HG02798 (cell line): Measurements from ENCODE around the gene PLEKHG4B.

Experiments
- ATAC-seq: cut with Tn5 transposase; IDR thresholded peaks from one replicate; pipeline ENCODE4 v1.9.1; 2021; ENCODE audit warnings: mild to moderate bottlenecking; ENCODE audit not compliant: unreplicated experiment, poor library complexity

PLEKHG4B gene

DNA sequence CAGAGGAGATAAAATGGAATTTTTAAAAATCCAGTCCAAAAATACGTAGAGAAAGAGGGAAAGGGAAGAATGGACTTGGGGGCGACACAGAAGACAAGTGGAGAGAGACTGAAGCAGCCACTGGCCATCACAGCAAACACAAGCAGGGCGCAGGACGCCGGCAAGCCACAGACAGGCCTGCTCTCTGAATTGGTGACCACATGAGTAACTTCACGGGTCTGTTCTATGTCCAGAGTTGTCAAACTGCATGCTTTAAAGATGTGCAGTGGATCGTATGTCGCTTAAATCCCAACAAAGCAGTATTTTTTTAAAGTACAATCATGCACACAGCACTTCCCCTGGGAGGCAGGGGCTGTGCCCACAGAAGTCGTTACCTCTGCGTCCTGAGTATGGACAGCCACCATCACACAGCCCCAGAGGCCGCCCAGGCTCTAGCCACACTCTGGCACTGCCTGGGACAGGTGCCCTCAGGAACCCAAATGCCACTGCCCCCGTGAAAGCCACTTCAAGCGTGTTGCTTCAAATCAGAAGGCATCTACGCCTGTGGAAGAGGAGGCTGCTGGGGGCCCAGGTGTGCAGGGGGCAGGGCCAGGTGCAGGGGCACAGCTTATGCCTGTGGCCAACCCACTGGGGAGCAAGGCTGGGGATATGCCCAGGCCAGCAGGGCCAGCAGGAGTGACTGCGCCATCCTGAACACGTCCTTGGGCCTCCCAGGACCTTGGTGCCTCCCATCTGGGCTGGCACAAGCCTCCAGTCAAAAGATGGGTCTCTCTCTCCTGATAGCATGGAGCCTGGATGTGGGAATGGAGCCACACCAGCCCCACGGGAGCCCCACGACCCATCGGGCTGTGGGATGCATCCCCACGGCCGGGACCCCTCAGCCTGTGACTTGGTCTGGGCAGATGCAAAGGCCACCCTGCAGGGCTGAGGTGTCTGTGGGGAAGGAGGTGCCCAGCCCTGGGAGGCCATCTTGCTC, 93.4 kb downstream of the PLEKHG4B start:
- ATAC-seq = no peak

DNA sequence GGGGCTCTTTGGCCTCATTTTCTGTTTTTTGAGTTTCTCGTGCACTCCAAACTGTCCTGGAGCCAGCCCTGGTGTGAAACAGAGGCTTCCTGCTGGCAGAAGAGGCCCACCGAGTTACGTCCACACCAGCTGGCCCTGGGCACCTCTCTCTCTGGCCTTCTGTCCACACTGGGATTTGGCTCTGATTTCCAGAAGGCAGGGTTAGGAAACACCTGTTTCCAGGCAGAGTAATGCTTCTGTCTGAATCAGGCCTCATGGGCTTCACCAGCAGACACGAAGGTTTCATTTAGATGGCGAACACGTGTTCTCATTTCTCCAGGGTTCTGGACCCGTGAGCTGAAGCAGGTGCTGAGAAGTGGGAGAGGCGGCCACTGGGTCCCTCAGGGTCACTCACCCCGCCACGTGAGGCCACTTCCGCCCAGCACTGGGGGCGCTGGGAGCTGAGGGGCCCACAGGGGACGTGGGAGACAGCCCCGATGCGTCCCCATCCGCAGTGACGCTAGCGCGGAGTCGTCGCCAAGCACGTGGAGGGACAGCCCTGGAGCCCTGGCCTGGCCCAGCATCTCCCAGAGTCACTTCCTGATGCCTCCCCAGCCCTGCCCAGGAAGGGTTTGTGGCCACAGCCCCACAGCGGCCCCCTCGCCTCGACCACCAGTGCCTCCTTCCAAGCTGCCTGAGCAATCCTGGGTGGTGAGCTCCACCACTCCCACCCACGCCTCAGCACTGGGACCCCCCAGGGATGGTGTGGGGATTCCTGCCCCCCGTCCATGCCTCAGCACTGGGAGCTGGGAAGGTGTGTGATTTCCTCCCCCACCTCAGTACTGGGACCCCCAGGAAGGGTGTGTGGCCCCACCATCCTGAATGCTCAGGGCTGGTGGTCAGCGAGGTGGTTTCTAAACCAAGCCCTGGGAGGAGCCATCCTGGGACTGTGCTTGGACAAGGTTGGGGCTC, 94.4 kb downstream of the PLEKHG4B start:
- ATAC-seq = no peak

DNA sequence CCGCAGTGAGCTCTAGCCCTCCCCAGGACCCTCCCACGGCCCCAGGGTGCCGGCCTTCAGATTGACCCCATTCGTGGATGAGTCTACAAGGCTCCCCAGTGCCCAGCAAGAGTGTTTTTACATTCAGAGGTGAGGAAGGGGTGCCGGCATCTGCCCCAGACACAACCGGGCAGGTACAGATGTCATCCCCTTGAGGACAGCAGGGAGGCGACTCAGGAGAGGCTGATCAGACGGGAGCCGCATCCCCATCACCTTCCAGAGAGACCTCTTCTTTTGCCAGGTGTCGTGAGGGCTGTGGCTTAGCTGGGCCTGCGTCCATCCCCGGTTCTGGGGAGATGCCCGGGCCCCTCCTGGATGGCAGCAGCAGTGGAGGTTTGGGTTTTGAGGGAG, 95.1 kb downstream of the PLEKHG4B start:
- ATAC-seq = no peak

DNA sequence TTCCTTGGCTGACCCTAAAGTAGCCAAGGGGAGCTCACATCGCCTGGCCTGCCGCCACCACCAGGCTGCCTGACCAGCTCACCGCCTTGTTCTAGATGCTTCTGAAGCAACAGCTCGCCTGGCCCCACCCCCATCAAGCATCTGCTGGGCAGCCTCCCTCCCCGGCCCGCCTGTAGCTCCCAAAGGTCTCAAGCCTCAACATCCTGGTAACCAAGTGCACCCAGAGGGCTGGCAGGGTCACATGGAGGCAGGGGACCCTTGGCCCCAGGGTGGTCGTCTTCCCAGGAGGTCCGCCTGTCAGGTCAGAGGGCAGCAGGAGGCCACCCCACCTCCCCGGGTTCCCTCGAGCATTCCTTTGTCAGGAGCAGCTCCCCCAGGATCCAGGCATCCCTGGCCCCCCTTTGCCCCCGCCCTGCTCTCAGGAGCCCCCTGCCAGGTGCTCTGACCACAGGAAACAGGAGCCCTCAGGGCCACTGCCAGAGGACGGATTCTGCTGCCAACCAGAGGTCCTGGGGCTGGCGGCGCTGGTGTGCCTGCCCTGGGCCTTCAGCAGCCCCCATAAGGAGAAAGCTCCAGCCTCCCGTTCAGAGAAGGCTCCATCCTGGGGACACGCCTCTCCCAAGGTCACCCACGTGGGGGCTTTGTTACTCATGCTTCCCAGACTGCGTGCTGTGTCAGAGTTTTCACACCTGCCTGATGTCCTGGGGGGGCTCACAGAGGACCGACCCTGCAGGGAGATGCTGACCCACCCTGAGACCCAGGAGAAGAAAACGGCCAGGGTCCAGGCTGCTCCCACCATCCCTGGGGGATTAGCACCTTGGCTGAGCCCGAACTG, 95.9 kb downstream of the PLEKHG4B start:
- no peak for ATAC-seq

DNA sequence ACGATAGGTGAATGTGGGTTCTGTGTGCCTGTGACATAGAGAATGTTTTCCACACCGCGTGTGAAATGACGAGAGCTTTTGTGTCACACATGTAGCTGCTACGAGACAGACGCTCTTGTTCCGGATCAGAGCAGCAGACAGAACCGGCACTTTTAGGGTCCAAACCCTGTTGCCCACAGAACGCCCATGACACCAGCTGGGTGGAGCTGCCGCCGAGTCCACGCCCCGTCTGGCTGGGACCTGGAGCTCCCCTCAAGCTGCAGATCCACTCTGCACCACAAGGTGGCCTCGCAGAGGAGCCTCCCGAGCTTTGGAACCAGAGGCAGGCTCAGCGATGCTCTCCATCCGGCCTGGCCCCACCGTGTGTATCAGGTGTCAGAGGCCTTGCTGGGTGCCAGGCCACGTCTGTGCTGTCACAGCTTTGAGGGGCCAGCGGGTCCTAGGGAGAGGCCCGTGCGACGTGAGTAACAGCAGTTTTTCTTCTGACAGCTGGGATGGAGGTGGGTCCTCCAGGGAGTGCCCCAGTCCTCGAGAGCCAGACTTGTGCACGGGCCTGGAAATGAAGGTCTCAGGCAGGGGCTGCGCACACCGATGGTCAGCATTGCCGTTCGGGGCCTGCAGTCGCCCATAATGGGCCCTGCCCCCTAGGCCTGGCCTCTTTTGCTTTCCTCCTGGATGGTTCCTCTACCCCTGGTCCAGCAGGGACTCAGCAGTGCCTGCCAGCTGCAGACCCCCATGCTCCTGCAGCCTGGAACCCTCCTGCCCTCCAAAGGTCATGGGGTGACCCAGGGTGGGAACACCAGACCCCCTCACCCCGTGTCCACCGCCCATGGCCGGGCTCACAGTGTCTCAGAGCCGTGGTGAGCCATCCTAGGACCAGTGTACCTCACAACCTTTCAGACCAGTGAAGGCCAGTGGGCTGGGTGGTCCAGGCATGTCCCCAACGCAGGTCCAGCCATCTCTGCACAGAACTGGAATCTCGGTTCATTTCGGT, 96.8 kb downstream of the PLEKHG4B start:
- peak; percentile 77 for ATAC-seq

DNA sequence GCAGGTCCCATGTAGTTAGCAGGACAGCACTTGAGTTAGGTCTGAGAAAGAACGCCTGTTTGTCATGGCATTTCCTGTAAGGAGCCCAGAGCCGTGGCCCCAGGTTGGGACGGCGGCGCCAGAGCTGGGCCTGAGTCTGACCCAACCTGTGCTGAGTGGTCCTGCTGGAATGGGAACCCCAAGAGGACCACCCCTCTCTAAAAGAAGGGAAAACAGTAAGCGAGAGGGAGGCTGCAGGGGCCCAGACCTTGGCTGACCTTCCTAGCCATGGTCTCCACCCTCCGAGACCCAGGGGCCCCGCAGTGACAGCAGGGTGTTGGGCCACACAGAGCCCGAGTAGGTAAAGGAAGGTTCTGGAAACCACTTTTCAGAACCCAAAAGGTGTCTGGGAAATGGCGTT, 97.5 kb downstream of the PLEKHG4B start:
- ATAC-seq = no peak

DNA sequence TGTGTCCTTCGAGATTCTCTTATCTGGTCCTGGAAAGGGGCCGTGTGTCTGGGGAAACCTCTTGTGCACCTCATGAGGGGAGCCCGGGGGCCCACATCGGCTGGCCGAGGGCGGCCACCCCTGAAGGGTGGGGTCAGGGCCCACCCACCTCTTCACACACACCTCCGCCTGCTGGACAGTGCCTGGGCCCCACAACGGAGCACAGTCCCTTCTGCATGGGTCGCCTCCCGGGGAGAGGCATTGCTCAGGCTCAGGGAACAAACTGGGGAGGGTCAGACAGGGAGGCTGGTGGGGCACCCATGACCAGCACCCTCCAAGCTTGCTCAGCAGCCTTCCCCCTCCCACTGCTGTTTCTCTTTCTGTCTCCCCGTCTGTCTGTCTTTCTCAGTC, 98.0 kb downstream of the PLEKHG4B start:
- ATAC-seq = no peak

DNA sequence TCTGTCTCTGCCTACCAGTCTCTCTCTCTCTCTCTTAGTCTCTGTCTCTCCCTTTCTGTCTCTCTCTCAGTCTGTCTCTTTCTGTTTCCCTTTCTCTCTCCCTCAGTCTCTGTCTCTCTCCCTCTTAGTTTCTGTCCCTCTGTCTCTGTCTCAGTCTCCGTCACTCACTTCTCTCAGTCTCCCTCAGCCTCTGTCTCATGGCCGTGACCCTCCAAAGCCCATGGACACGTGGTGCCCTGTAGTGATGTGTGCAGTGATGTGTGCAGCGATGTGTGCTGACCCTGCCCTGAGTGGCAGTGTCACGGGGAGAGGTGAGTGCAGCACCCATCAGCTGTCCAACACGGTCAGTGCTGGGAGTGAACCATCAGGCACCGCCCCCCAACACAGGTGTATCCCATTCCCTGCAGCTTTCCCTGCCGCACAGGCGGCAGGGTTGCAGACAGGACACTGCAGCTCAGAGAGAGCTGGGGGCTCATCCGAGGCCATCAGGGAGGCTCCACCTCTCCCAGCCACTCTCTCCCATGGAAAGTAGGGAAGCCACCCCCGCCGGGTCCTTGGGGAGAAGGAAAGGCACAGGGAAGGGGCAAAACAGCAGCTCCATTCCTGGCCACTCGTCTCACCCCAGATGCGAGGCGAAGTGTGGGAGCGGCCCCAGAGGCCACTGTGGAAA, 98.5 kb downstream of the PLEKHG4B start:
- peak; percentile 41 for ATAC-seq

DNA sequence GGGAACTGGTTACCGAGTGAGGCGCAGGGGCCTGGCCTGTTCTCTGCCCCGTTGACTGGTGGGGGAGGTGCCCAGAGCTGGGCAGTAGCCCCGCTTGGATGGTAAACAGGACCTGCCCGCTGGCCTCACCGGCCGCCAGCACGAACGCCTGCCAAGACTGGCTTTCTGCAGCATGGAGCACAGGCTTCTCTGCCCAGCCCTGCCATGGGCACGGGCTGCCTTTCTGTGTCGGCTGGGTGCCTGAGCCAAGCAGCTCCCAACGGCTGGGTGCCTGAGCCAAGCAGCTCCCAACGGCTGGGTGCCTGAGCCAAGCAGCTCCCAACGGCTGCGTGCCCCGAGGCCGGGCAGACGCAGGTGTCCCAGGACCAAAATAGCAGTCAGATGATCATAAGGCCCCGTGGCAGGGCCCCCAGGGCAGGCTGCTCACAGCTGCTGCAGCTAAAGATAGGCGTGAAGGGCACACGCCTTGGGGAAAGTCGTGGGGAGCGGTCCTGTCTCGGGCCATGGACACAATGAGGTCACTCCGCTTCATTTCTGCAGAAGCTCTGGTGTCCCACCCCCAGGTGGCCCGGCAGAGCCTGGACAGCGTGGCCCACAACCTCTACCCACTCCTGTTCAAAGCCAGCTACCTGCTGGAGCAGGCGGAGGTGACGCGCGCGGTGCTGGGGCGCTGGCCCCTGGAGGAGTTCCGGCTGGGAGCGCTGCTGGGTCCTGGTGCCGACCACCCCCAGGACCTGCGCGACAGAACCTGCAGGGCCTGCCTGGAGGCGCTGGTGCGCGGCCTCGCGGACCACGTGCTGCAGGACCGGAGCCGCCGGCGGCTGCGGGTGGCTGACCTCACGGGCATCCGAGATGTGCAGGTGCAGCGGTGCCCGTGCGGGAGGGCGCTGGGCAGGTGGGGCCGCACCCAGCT, 99.3 kb downstream of the PLEKHG4B start, which contains the start of gene LRRC14B:
Gene LRRC14B (plus strand): TSS at position 460 of the 913 bp plus-strand sequence. CDS start 44 bp downstream, at position 504.
- peak; percentile 34 for ATAC-seq

DNA sequence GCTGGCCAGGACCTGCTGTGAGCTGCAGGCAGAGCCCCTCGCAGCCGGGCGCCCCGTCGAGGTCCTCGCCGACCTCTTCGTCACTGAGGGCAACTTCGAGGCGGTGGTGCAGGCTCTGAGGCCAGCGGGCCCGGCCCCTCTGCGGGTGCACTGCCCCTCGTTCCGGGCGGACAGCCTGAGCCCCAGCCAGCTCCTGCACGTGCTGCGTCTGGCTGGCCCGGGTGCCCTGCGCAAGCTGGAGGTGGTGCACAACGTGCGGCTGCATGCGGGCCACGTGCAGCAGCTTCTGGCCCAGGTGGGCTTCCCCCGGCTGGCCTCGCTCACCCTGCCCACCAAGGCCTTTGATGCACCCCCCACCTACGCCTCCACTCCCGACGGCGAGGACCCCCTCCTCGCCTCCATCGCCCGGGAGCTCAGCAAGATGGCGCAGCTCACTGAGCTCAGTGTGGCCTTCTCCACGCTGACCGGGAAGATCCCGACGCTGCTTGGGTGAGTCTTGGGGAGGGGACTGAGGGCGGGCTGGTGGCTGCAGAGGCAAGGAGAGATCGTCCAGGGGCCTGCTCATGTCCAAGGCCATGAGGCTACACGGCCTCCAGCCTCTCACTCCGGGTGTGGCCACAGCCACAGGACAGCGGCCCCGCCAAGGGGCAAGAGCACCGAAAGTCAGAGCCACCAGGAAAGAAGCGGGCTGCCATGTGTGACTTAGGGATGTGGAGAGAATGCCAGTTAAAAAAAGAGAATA, 100.2 kb downstream of the PLEKHG4B start:
- no peak for ATAC-seq

DNA sequence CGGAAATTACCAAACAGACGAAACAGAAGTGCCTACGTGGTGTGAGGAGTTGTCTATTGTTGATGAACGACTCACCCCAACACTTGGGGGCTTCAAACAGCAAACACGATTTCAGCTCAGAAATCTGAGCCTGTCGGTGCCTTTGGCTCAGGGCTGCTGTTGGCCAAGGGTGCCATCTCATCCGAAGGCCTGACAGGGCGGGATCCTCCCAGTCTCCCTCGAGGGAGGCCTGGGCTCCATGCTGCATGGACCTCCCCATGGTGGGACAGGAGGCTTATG, 100.7 kb downstream of the PLEKHG4B start:
- ATAC-seq = no peak

DNA sequence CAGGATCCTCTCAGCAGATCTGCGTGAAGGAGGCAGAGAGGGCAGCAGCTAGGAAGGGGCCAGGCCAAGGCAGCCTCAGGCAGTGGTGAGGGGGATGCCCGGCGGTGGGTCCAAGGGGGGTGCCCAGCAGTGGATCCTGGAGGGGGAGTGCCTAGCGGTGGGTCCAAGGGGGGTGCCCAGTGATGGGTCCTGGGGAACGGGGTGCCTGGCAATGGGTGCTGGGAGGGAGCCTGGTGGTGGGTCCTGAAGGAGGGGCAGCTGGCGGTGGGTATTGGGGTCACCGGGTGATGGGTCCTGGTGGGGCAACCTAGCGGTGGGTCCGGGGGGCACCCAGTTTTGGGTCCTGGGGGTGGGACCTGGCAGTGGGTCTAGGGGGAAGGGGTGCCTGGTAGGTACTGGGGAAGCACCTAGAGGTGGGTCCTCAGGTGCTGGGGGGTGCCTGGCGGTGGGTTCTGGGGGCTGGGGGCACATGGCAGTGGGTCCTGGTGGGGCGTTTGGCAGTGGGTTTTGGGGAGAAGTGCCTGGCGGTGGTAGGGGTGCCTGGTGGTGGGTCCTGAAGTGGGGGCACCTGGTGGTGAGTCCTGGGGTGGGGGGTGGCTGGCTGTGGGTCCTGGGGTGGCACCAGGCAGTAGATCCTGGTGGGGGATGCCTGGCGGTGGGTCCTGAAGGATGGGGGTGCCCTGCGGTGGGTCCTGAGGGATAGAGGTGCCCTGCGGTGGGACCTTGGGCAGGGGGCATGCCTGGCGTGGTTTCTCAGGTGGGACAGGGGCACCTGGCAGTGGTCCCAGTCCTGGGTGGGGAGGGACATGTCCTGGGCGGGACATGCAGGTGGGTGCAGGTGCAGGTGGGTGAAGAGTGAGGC, 101.2 kb downstream of the PLEKHG4B start:
- ATAC-seq = no peak

DNA sequence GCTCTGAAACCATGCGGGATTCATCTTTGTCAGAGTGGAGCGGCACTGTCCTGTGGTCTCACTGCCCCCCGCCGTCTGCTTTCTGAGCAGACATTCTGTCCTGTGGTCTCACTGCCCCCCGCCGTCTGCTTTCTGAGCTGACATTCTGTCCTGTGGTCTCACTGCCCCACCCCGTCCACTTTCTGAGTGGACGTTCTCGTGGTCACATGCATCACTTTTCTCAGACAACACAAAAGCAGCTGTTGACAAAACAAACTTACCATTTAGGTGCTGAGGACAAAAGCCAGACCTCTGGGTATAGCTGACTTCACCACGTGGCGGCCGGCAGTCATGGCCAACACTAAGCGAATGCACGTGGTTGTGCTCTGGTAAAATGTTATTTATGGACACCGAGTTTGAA, 102.1 kb downstream of the PLEKHG4B start:
- ATAC-seq = no peak

DNA sequence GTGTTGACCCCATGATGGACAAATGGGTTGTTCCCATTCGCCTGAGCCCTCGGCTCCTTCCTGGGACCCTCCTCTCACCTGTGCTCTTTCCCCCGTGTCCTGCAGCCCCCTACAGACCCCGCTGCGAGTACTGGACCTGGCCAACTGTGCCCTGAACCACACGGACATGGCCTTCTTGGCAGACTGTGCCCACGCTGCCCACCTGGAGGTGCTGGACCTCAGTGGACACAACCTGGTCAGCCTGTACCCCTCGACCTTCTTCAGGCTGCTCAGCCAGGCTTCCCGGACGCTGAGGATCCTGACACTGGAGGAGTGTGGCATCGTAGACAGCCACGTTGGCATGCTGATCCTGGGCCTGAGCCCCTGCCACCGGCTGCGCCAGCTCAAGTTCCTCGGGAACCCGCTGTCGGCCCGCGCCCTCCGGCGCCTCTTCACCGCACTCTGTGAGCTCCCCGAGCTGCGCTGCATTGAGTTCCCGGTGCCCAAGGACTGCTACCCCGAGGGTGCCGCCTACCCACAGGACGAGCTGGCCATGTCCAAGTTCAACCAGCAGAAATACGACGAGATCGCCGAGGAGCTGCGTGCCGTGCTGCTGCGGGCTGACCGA, 102.7 kb downstream of the PLEKHG4B start:
- no peak for ATAC-seq

DNA sequence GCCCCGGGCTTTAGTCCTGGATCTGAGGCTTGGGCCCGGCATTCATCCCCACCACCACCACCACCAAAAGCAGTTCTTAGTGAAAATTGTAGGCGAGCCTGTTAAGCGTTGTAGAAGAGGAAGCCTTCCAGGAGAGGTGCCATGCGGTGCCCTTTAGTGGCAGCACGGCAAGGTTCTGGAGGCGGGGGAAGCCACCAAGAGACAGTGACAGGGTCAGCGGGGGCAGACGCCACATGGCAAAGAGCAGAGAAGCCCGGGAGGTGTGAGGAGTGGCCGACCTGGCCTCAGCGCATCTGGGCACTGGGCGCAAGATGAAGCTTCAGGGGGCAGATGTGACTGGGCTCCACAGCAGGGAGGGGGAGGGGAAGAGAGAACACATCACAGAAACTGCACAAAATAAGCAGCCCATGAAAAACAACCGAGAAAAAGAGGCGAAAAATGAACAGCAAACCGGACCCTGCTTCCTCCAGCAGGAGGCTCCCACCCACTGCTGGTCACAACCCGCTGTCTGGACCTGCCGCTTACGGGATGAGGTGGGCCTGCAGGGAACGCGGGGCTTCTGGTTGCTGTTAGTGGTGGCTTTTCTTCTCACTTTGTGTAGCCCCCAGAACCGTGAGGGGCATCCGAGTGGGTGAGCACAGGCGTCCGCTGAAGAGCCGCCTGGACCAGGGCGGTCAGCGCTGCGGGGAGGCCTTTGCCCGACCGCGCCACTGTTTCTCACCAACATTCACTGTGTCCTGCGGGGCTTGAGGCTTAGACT, 103.6 kb downstream of the PLEKHG4B start:
- ATAC-seq = no peak
